GM19397 (cell line): ENCODE data around the gene NUDT4.

Experiments
- ATAC-seq: cut with Tn5 transposase; IDR thresholded peaks from one replicate; pipeline ENCODE4 v1.9.1; 2021; ENCODE audit warnings: mild to moderate bottlenecking, moderate library complexity; ENCODE audit not compliant: unreplicated experiment

Gene NUDT4

DNA sequence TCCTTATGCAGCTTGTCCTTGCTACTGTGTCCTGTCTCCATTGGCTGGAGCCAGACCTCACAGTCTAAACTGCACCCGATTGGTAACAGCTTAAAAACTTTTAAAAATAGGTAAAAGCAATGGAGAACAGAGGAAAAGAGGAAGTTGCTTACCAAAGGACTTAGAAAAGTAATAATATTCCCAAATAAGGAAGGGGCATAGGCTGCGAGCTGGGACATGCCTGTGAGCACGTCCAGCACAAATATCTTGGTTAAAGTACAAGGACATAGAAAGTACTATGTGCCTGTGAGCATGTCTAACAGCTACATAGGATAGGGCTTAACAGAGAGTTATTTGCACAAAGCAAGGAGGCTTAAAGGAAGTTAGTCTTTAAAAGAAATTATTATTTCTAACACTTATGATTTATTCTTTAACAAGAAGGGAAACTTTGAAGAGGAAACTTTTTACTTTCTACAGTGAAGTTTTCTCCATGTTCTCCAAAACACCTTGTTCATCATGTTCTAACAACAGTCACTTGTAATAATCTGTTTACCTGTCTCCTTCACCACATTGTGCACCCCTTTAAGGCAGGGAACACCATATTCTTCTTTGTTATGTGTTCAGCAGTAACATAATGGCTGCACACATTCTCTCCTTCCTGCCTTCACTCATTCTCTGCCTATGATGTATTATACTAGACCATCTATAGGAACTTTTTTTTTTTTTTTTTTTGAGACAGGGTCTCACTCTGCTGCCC lies 73.9 kb downstream of the NUDT4 start:
- no peak for ATAC-seq

DNA sequence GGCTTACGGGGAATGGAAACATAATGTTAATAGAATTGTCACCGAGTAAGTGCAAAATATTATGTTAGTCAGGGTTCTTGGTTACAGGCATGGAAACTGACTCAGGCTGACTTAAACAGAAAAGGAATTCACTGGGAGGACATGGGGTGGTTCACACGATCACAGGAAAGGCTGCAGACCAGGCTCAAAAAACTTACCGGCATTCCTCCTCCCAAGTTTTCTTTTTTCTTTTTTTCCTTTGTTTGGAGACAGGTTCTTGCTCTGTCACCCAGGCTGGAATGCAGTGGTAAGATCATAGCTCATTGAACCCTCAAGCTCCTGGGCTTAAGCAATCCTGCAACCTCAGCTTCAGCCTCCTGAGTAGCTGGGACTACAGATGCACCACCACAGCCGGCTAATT lies 75.9 kb downstream of the NUDT4 start:
- ATAC-seq, result no peak

- ATAC-seq, result no peak
These were observed 78.4 kb downstream of the NUDT4 start for GRCh38 chr12:93456077-93456476.
